WTC11 (cell line): Measurements from ENCODE around the gene EPYC. TPM values are rescaled to one million over a fixed set of nuclear protein-coding genes. Genes with fewer than 3 reads are reported as not detected.

Source experiments
- ATAC-seq: fragments of 200-7000 bp; cut with Tn5 transposase; 2 replicates; pipeline ENCODE4 v1.10.0; 2021; ENCODE audit warnings: mild to moderate bottlenecking, moderate library complexity
- CTCF ChIA-PET: fragments of 300-600 bp; sonication (Branson Sonifier 250); formaldehyde crosslinking; loops from one replicate; lab custom pipeline; 2021; ENCODE audit warnings: antibody characterized with exemption; lab: Charles Lee
- POLR2A ChIA-PET: fragments of 350-600 bp; sonication (Branson Sonifier 250); formaldehyde crosslinking; loops from one replicate; lab custom pipeline; 2021; ENCODE audit warnings: antibody characterized with exemption; lab: Charles Lee
- DNase-seq: peaks from one replicate; pipeline ENCODE4 v3.0.0; 2021; ENCODE audit warnings: low spot score
- H3K27ac Mint-ChIP-seq: 2 replicates; pipeline ENCODE4 v1.8.0; 2021; ENCODE audit warnings: mixed read lengths
- H3K27me3 Mint-ChIP-seq: 2 replicates; pipeline ENCODE4 v1.8.0; 2021; ENCODE audit warnings: low read depth, mild to moderate bottlenecking, moderate library complexity, mixed read lengths
- H3K36me3 Mint-ChIP-seq: 2 replicates; pipeline ENCODE4 v1.8.0; 2021; ENCODE audit warnings: mixed read lengths
- H3K4me1 Mint-ChIP-seq: 2 replicates; pipeline ENCODE4 v1.8.0; 2022; ENCODE audit warnings: mixed read lengths
- H3K4me3 Mint-ChIP-seq: 2 replicates; pipeline ENCODE4 v1.8.0; 2021; ENCODE audit warnings: mild to moderate bottlenecking, moderate library complexity, mixed read lengths
- H3K9me3 Mint-ChIP-seq: 2 replicates; pipeline ENCODE4 v1.8.0; 2021; ENCODE audit warnings: mixed read lengths
- CREB1 ChIP-seq: sonication (generic); formaldehyde crosslinking; IDR thresholded peaks from 2 replicates; pipeline ENCODE4 v1.8.0; 2023; ENCODE audit warnings: mild to moderate bottlenecking, missing genetic modification reagents
- ELF4 ChIP-seq: sonication (generic); formaldehyde crosslinking; IDR thresholded peaks from 2 replicates; pipeline ENCODE4 v1.8.1; 2022; ENCODE audit warnings: low read depth, mild to moderate bottlenecking, moderate library complexity, missing genetic modification reagents
- EMX1 ChIP-seq: fragments of 250-450 bp; sonication (Bioruptor Pico); IDR thresholded peaks from 2 replicates; pipeline ENCODE4 v1.8.0; 2021; ENCODE audit warnings: mild to moderate bottlenecking
- FOXK1 ChIP-seq: sonication (generic); formaldehyde crosslinking; IDR thresholded peaks from 2 replicates; pipeline ENCODE4 v1.8.0; 2022; ENCODE audit warnings: mild to moderate bottlenecking, moderate library complexity, missing genetic modification reagents
- GRHL2 ChIP-seq: fragments of 250-450 bp; sonication (Bioruptor Pico); IDR thresholded peaks from 2 replicates; pipeline ENCODE4 v1.8.0; 2022; ENCODE audit warnings: mild to moderate bottlenecking, moderate library complexity; ENCODE audit not compliant: insufficient replicate concordance, severe bottlenecking
- GTF2I ChIP-seq: fragments of 250-450 bp; sonication (Bioruptor Pico); conservative IDR thresholded peaks from 2 replicates; pipeline ENCODE4 v1.4.0; 2021; ENCODE audit warnings: mild to moderate bottlenecking
- NFATC4 ChIP-seq: fragments of 250-450 bp; sonication (Bioruptor Pico); IDR thresholded peaks from 2 replicates; pipeline ENCODE4 v1.9.0; 2021; ENCODE audit warnings: mild to moderate bottlenecking
- RELA ChIP-seq: sonication (generic); formaldehyde crosslinking; IDR thresholded peaks from 2 replicates; pipeline ENCODE4 v1.8.1; 2022; ENCODE audit warnings: missing genetic modification reagents, mild to moderate bottlenecking, borderline replicate concordance
- SP1 ChIP-seq: sonication (generic); formaldehyde crosslinking; conservative IDR thresholded peaks from 2 replicates; pipeline ENCODE4 v1.8.1; 2022; ENCODE audit warnings: missing genetic modification reagents
- ZNF263 ChIP-seq: sonication (generic); formaldehyde crosslinking; IDR thresholded peaks from 2 replicates; pipeline ENCODE4 v1.8.1; 2022; ENCODE audit warnings: low read depth, mild to moderate bottlenecking, moderate library complexity, missing genetic modification reagents
- ZNF416 ChIP-seq: fragments of 250-450 bp; sonication (Bioruptor Pico); IDR thresholded peaks from 2 replicates; pipeline ENCODE4 v1.9.0; 2021; ENCODE audit warnings: mild to moderate bottlenecking, inconsistent platforms
- ZNF423 ChIP-seq: fragments of 250-450 bp; sonication (Bioruptor Pico); IDR thresholded peaks from 2 replicates; pipeline ENCODE4 v2.1.2; 2022; ENCODE audit warnings: mild to moderate bottlenecking, moderate library complexity
- total RNA-seq: library from RNA; stranded (reverse); gene quantifications from 3 replicates; pipeline ENCODE4 v1.2.3, GENCODE V29; 2021
- TF ChIP-seq, protein P1 (sequence below): fragments of 250-450 bp; sonication (Bioruptor Pico); IDR thresholded peaks from 2 replicates; pipeline ENCODE4 v1.8.0; 2021; ENCODE audit warnings: mild to moderate bottlenecking
- TF ChIP-seq, protein P2 (sequence below): sonication (generic); formaldehyde crosslinking; conservative IDR thresholded peaks from 2 replicates; pipeline ENCODE4 v1.8.1; 2022; ENCODE audit warnings: mild to moderate bottlenecking, missing genetic modification reagents
- TF ChIP-seq, protein P3 (sequence below): fragments of 250-450 bp; sonication (Bioruptor Pico); IDR thresholded peaks from 2 replicates; pipeline ENCODE4 v1.9.0; 2021; ENCODE audit warnings: mild to moderate bottlenecking
- TF ChIP-seq, protein P4 (sequence below): fragments of 250-450 bp; sonication (Bioruptor Pico); IDR thresholded peaks from 2 replicates; pipeline ENCODE4 v1.9.0; 2021; ENCODE audit warnings: moderate library complexity, mild to moderate bottlenecking, inconsistent platforms, borderline replicate concordance
- TF ChIP-seq, protein P5 (sequence below): fragments of 200-600 bp; IDR thresholded peaks from 2 replicates; pipeline ENCODE4 v1.8.0; 2022; ENCODE audit warnings: antibody characterized with exemption
- TF ChIP-seq, protein P6 (sequence below): sonication (generic); formaldehyde crosslinking; IDR thresholded peaks from 2 replicates; pipeline ENCODE4 v1.8.1; 2023; ENCODE audit warnings: mild to moderate bottlenecking, missing genetic modification reagents, moderate library complexity
- TF ChIP-seq, protein P7 (sequence below): sonication (generic); formaldehyde crosslinking; IDR thresholded peaks from 2 replicates; pipeline ENCODE4 v1.8.0; 2022; ENCODE audit warnings: mild to moderate bottlenecking, missing genetic modification reagents
- TF ChIP-seq, protein P8 (sequence below): sonication (generic); formaldehyde crosslinking; IDR thresholded peaks from 2 replicates; pipeline ENCODE4 v1.8.0; 2022; ENCODE audit warnings: mild to moderate bottlenecking, missing genetic modification reagents
- TF ChIP-seq, protein P9 (sequence below): sonication (generic); formaldehyde crosslinking; IDR thresholded peaks from 2 replicates; pipeline ENCODE4 v1.8.1; 2022; ENCODE audit warnings: low read depth, missing genetic modification reagents, borderline replicate concordance

The EPYC gene
- total RNA-seq, 1 experiment from 2014 or later: not detected

DNA sequence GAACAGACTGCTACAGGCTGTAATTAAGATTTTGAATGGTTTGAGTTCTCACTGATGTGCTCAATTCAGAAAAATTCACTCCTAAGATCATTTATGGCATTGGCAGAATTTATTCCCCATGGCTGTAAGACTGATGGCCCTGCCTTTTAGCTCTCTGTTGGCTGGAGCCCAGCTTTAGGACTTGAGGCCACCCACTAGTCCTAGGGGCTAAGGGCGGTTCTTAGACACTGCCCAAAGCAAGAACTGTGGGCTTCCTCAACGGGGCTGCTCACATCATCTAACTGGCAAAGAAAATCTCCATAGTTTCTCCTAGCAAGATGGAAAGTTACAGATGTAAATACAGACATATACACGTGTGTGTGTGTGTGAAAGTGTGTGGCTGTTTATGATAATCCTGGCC lies 46.4 kb downstream of the EPYC start:
- Mint-ChIP-seq H3K27me3 (peaks cover 6% of the 10 kb centered on the region; the same call in 1 of the 2 replicates), H3K27ac (no peak overlapping the region), H3K36me3 (no peaks in the 10 kb centered on the region), H3K9me3 (peaks cover 6% of the 10 kb centered on the region), H3K4me3 (no peak overlapping the region), H3K4me1 (peaks cover 2% of the 10 kb centered on the region; the same call in 1 of the 2 replicates)
- ChIA-PET CTCF (interaction anchor here (0.7 to 1.6 kb wide), 8 partner anchors 11 to 397 kb away, joined by 3 to 11 read pairs (median 6); no protein-coding TSS in a partner anchor), POLR2A (interaction anchor here (0.6 kb wide), 1 partner anchor 267 kb away, joined by 3 read pairs; no protein-coding TSS in a partner anchor)
- no peak for TF ChIP-seq RELA
- TF ChIP-seq, protein P1, sequence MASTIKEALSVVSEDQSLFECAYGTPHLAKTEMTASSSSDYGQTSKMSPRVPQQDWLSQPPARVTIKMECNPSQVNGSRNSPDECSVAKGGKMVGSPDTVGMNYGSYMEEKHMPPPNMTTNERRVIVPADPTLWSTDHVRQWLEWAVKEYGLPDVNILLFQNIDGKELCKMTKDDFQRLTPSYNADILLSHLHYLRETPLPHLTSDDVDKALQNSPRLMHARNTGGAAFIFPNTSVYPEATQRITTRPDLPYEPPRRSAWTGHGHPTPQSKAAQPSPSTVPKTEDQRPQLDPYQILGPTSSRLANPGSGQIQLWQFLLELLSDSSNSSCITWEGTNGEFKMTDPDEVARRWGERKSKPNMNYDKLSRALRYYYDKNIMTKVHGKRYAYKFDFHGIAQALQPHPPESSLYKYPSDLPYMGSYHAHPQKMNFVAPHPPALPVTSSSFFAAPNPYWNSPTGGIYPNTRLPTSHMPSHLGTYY: no peak
- TF ChIP-seq, protein P2, sequence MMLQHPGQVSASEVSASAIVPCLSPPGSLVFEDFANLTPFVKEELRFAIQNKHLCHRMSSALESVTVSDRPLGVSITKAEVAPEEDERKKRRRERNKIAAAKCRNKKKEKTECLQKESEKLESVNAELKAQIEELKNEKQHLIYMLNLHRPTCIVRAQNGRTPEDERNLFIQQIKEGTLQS (CRISPR knock-in tag): no peak
- TF ChIP-seq FOXK1 (CRISPR knock-in tag): no peak
- TF ChIP-seq, protein P3, sequence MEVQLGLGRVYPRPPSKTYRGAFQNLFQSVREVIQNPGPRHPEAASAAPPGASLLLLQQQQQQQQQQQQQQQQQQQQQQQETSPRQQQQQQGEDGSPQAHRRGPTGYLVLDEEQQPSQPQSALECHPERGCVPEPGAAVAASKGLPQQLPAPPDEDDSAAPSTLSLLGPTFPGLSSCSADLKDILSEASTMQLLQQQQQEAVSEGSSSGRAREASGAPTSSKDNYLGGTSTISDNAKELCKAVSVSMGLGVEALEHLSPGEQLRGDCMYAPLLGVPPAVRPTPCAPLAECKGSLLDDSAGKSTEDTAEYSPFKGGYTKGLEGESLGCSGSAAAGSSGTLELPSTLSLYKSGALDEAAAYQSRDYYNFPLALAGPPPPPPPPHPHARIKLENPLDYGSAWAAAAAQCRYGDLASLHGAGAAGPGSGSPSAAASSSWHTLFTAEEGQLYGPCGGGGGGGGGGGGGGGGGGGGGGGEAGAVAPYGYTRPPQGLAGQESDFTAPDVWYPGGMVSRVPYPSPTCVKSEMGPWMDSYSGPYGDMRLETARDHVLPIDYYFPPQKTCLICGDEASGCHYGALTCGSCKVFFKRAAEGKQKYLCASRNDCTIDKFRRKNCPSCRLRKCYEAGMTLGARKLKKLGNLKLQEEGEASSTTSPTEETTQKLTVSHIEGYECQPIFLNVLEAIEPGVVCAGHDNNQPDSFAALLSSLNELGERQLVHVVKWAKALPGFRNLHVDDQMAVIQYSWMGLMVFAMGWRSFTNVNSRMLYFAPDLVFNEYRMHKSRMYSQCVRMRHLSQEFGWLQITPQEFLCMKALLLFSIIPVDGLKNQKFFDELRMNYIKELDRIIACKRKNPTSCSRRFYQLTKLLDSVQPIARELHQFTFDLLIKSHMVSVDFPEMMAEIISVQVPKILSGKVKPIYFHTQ: no peak
- no peak for TF ChIP-seq CREB1
- TF ChIP-seq GTF2I (CRISPR knock-in tag): no peak
- no peak for TF ChIP-seq ELF4 (CRISPR knock-in tag)
- TF ChIP-seq ZNF416 (CRISPR knock-in tag): no peak
- ATAC-seq (no peak), DNase-seq (no peak)

DNA sequence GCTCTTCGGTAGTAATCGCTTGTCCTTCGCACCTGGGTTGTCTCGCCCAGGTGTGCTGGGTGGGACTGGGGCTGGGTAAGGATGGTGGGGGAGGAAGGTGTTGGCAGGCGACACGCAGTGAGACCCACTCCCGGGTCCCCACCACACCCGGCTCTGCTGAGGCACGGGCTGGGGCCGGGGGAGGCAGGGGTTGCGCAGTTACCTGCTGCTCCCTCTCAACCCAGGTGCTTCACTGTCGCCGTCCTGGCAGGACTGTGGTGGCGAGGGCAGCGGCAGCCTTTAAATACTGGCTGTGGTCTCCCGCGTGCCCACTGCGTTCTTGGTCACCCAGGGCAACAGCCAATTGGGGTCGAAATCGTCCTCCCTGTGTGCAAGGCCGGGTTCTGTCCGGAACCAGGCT lies 49.9 kb downstream of the EPYC start, which contains the start of gene CCER1:
CCER1 (minus strand) TSS at position 256 of the 400 bp plus-strand sequence. CDS start 434 bp downstream, outside the sequence.
- Mint-ChIP-seq H3K4me3 (no peak within 1 kb of the TSS), H3K27ac (no peak within 1 kb of the TSS), H3K9me3 (peaks cover 6% of the 10 kb centered on the region), H3K4me1 (peaks cover 2% of the 10 kb centered on the region; the same call in 1 of the 2 replicates), H3K27me3 (peaks cover 6% of the 10 kb centered on the region; the same call in 1 of the 2 replicates), H3K36me3 (no peaks in the 10 kb centered on the region)
- no peak for ATAC-seq
- ChIA-PET CTCF (interaction anchor here (1.2 to 2.6 kb wide), 3 partner anchors 10 to 30 kb away, joined by 4 to 19 read pairs (median 7); no protein-coding TSS in a partner anchor), POLR2A (no interaction called here)
- DNase-seq: no peak
- TF ChIP-seq GRHL2 (CRISPR knock-in tag): no peak
- TF ChIP-seq, protein P4, sequence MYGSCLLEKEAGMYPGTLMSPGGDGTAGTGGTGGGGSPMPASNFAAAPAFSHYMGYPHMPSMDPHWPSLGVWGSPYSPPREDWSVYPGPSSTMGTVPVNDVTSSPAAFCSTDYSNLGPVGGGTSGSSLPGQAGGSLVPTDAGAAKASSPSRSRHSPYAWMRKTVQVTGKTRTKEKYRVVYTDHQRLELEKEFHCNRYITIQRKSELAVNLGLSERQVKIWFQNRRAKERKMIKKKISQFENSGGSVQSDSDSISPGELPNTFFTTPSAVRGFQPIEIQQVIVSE: no peak
- TF ChIP-seq, protein P5, sequence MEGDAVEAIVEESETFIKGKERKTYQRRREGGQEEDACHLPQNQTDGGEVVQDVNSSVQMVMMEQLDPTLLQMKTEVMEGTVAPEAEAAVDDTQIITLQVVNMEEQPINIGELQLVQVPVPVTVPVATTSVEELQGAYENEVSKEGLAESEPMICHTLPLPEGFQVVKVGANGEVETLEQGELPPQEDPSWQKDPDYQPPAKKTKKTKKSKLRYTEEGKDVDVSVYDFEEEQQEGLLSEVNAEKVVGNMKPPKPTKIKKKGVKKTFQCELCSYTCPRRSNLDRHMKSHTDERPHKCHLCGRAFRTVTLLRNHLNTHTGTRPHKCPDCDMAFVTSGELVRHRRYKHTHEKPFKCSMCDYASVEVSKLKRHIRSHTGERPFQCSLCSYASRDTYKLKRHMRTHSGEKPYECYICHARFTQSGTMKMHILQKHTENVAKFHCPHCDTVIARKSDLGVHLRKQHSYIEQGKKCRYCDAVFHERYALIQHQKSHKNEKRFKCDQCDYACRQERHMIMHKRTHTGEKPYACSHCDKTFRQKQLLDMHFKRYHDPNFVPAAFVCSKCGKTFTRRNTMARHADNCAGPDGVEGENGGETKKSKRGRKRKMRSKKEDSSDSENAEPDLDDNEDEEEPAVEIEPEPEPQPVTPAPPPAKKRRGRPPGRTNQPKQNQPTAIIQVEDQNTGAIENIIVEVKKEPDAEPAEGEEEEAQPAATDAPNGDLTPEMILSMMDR: no peak
- TF ChIP-seq ZNF263: no peak
- TF ChIP-seq EMX1 (CRISPR knock-in tag): no peak
- no peak for TF ChIP-seq ZNF423 (CRISPR knock-in tag)
- TF ChIP-seq, protein P6, sequence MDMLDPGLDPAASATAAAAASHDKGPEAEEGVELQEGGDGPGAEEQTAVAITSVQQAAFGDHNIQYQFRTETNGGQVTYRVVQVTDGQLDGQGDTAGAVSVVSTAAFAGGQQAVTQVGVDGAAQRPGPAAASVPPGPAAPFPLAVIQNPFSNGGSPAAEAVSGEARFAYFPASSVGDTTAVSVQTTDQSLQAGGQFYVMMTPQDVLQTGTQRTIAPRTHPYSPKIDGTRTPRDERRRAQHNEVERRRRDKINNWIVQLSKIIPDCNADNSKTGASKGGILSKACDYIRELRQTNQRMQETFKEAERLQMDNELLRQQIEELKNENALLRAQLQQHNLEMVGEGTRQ (CRISPR knock-in tag): no peak
- TF ChIP-seq, protein P7, sequence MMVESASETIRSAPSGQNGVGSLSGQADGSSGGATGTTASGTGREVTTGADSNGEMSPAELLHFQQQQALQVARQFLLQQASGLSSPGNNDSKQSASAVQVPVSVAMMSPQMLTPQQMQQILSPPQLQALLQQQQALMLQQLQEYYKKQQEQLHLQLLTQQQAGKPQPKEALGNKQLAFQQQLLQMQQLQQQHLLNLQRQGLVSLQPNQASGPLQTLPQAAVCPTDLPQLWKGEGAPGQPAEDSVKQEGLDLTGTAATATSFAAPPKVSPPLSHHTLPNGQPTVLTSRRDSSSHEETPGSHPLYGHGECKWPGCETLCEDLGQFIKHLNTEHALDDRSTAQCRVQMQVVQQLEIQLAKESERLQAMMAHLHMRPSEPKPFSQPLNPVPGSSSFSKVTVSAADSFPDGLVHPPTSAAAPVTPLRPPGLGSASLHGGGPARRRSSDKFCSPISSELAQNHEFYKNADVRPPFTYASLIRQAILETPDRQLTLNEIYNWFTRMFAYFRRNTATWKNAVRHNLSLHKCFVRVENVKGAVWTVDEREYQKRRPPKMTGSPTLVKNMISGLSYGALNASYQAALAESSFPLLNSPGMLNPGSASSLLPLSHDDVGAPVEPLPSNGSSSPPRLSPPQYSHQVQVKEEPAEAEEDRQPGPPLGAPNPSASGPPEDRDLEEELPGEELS: no peak
- no peak for TF ChIP-seq RELA
- TF ChIP-seq, protein P8, sequence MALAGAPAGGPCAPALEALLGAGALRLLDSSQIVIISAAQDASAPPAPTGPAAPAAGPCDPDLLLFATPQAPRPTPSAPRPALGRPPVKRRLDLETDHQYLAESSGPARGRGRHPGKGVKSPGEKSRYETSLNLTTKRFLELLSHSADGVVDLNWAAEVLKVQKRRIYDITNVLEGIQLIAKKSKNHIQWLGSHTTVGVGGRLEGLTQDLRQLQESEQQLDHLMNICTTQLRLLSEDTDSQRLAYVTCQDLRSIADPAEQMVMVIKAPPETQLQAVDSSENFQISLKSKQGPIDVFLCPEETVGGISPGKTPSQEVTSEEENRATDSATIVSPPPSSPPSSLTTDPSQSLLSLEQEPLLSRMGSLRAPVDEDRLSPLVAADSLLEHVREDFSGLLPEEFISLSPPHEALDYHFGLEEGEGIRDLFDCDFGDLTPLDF: no peak
- no peak for TF ChIP-seq SP1 (CRISPR knock-in tag)
- TF ChIP-seq, protein P9, sequence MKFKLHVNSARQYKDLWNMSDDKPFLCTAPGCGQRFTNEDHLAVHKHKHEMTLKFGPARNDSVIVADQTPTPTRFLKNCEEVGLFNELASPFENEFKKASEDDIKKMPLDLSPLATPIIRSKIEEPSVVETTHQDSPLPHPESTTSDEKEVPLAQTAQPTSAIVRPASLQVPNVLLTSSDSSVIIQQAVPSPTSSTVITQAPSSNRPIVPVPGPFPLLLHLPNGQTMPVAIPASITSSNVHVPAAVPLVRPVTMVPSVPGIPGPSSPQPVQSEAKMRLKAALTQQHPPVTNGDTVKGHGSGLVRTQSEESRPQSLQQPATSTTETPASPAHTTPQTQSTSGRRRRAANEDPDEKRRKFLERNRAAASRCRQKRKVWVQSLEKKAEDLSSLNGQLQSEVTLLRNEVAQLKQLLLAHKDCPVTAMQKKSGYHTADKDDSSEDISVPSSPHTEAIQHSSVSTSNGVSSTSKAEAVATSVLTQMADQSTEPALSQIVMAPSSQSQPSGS (CRISPR knock-in tag): no peak
- TF ChIP-seq NFATC4: no peak
